Spleen (tissue), 11 donors: Measurements from ENCODE around the gene TRIM2. TPM values are rescaled to one million over a fixed set of nuclear protein-coding genes. Genes with fewer than 3 reads are reported as not detected.
"Not testable (repeated sequence)": the region's sequence is repeated elsewhere in the genome, so short reads cannot be mapped to it uniquely, and the experiment has no call there.

Experiments
- DNase-seq: peaks from one replicate; pipeline ENCODE4 v3.0.0-alpha.2; 2020
- H3K27ac ChIP-seq, 8 donors: fragments of 200-600 bp; sonication (generic) in 7 of 8; 1 replicate in 4 of 8; 2 replicates in 4 of 8; pipeline versions ENCODE4 v1.5.0 to v1.8.0; 2016 to 2021; ENCODE audit warnings: inconsistent platforms in 4 of 8, mild to moderate bottlenecking in 4 of 8, moderate library complexity in 1 of 8
- H3K27me3 ChIP-seq, 7 donors: fragments of 200-600 bp; sonication (generic) in 6 of 7; replicated peaks in 1 of 7; 1 replicate in 4 of 7; 2 replicates in 3 of 7; pipeline versions ENCODE4 v1.5.0 to v1.8.0; 2016 to 2021; ENCODE audit warnings: inconsistent platforms in 3 of 7, mild to moderate bottlenecking in 1 of 7
- H3K36me3 ChIP-seq, 6 donors: fragments of 200-600 bp; sonication (generic) in 5 of 6; 1 replicate in 4 of 6; 2 replicates in 2 of 6; pipeline versions ENCODE4 v1.5.0 to v1.8.0; 2016 to 2021; ENCODE audit warnings: inconsistent platforms in 2 of 6
- H3K4me1 ChIP-seq, 6 donors: fragments of 200-600 bp; sonication (generic) in 5 of 6; 1 replicate in 3 of 6; 2 replicates in 3 of 6; pipeline versions ENCODE4 v1.5.0 to v1.8.0; 2016 to 2021; ENCODE audit warnings: inconsistent platforms in 3 of 6
- H3K4me3 ChIP-seq, 8 donors: fragments of 200-600 bp; sonication (generic) in 7 of 8; 1 replicate in 4 of 8; 2 replicates in 4 of 8; pipeline versions ENCODE4 v1.5.0 to v1.8.0; 2016 to 2021; ENCODE audit warnings: inconsistent platforms in 4 of 8, mild to moderate bottlenecking in 4 of 8, moderate library complexity in 2 of 8
- H3K9me3 ChIP-seq, 8 donors: fragments of 200-600 bp; sonication (generic) in 7 of 8; 1 replicate in 4 of 8; 2 replicates in 4 of 8; pipeline versions ENCODE4 v1.5.0 to v1.8.0; 2016 to 2021; ENCODE audit warnings: inconsistent platforms in 4 of 8
- CTCF ChIP-seq, 11 experiments: fragments of 200-600 bp in 7 of 11; fragments of 450-650 bp in 4 of 11; sonication (generic) in 4 of 11; IDR thresholded peaks in 8 of 11; conservative IDR thresholded peaks in 3 of 11; 1 replicate in 7 of 11; 2 replicates in 4 of 11; pipeline versions ENCODE4 v1.4.0 to v1.8.0; 2016 to 2021; ENCODE audit warnings: antibody characterized with exemption in 11 of 11, inconsistent platforms in 4 of 11, mild to moderate bottlenecking in 1 of 11
- POLR2A ChIP-seq, 3 donors: fragments of 450-650 bp; IDR thresholded peaks; one replicate each; pipeline ENCODE4 v1.5.1; 2017; ENCODE audit warnings: antibody characterized with exemption in 3 of 3, mild to moderate bottlenecking in 1 of 3
- POLR2AphosphoS5 ChIP-seq, 3 donors: sonication (generic); formaldehyde crosslinking; IDR thresholded peaks; one replicate each; pipeline ENCODE4 v1.5.1; 2017; ENCODE audit warnings: antibody characterized with exemption in 3 of 3
- WGBS, 5 donors: extraction: QIAGEN DNeasy Blood & Tissue Kit in 3 of 5; methylation state at CpG; one replicate each; pipeline versions ENCODE4 v1.1.5 to v1.1.7; 2013 to 2018; 5-methylcytosine and 5-hydroxymethylcytosine counted together
- intact Hi-C: fragments of 100-400 bp; cut with DNase I; formaldehyde crosslinking; loops from one replicate; pipeline ENCODE4 v1.15.0; 2023; ENCODE audit warnings: low total_unique reads
- polyA plus RNA-seq, 3 donors: library from polyadenylated mRNA; stranded (reverse); fragments of 200-250 nt; gene quantifications; one replicate each; pipeline ENCODE4 v1.2.1, GENCODE V29; 2013
- total RNA-seq, 7 donors: library from RNA; depleted of rRNA in 3 of 7; stranded (reverse); fragments of >200 nt in 3 of 7; fragmentation: NEBNext Ultra II Directional in 4 of 7; extraction: Animal tissue kit (Norgen Biotek cat#: 25700) in 4 of 7; gene quantifications; one replicate each; pipeline versions ENCODE4 v1.1.0 to v1.2.1, GENCODE V29; 2016 to 2021
- donor health status: healthy with polysubstance abuse.
- donor health status: DM: no; HTN: no; CAD: no; lungs with moderate emphysema.
- donor health status: DM: no; HTN: no; CAD: no.
- donor health status: Bipolar disorder and iron deficiency.
- donor health status: healthy.
- donor health status: DM: no; HTN: no; CAD: no.
- donor health status: DM: yes; HTN: yes; CAD: no.

TRIM2 gene
- total and polyA plus RNA-seq, 10 donors, result 3.2 to 77.9 (median 45.3) TPM

GRCh38 chr4:153159016-153159415, 45.2 kb upstream of the TRIM2 start:
- Histone ChIP-seq H3K27me3 (peaks cover 0 to 21% (median 2%) of the 10 kb centered on the region in 7 donors), H3K4me1 (peaks cover 2 to 11% (median 4%) of the 10 kb centered on the region in 6 donors), H3K36me3 (no peaks in the 10 kb centered on the region), H3K4me3 (no peak overlapping the region), H3K9me3 (no peaks in the 10 kb centered on the region), H3K27ac (no peak overlapping the region)
- TF ChIP-seq CTCF (IDR thresholded peaks at IDR 0.05 in 8 of 11, conservative IDR thresholded peaks at IDR 0.05 in 3 of 11), result no peak
- no peak for TF ChIP-seq POLR2AphosphoS5 (IDR thresholded peaks at IDR 0.05)
- TF ChIP-seq POLR2A (IDR thresholded peaks at IDR 0.05), result no peak
- no peak for DNase-seq
- WGBS, 5 donors, result 67 to 75% (median 72%) methylated on average over 4 of the region's 4 CpGs
- intact Hi-C loops, result loop anchor here (10.0 kb wide), 1 partner anchor 56 kb away; no protein-coding TSS in a partner anchor

GRCh38 chr4:153159728-153160221, 44.5 kb upstream of the TRIM2 start:
- Histone ChIP-seq H3K4me1 (peaks cover 0 to 4% (median 0%) of the 10 kb centered on the region in 6 donors), H3K36me3 (no peaks in the 10 kb centered on the region), H3K9me3 (peaks cover 0 to 4% (median 0%) of the 10 kb centered on the region in 8 donors), H3K4me3 (no peak overlapping the region), H3K27me3 (peaks cover 0 to 13% (median 0%) of the 10 kb centered on the region in 7 donors), H3K27ac (no peak overlapping the region)
- 61 to 84% (median 68%) methylated on average over 5 of the region's 5 CpGs for WGBS, 5 donors
- TF ChIP-seq CTCF (IDR thresholded peaks at IDR 0.05 in 8 of 11, conservative IDR thresholded peaks at IDR 0.05 in 3 of 11) (no peak), POLR2A (IDR thresholded peaks at IDR 0.05) (no peak), POLR2AphosphoS5 (IDR thresholded peaks at IDR 0.05) (no peak)
- intact Hi-C loops, result loop anchor here (10.0 kb wide), 1 partner anchor 55 kb away; no protein-coding TSS in a partner anchor
- DNase-seq, result no peak

- Histone ChIP-seq H3K9me3 (peaks cover 0 to 9% (median 2%) of the 10 kb centered on the region in 8 donors), H3K36me3 (no peaks in the 10 kb centered on the region), H3K27me3 (peaks cover 0 to 3% (median 0%) of the 10 kb centered on the region in 7 donors), H3K4me3 (no peak overlapping the region), H3K27ac (no peak overlapping the region), H3K4me1 (peaks cover 0 to 4% (median 0%) of the 10 kb centered on the region in 6 donors)
- WGBS, 5 donors, result 91 to 96% (median 92%) methylated on average over 4 of the region's 4 CpGs
- TF ChIP-seq POLR2A (IDR thresholded peaks at IDR 0.05), result no peak
- TF ChIP-seq CTCF (IDR thresholded peaks at IDR 0.05 in 8 of 11, conservative IDR thresholded peaks at IDR 0.05 in 3 of 11), result no peak
- no peak for TF ChIP-seq POLR2AphosphoS5 (IDR thresholded peaks at IDR 0.05)
- no peak for DNase-seq
- intact Hi-C loops, result no loop called here
Measured at GRCh38 chr4:153160821-153161220, 43.4 kb upstream of the TRIM2 start.

- peaks cover 0 to 9% (median 2%) of the 10 kb centered on the region in 8 donors for H3K9me3 ChIP-seq
- peaks cover 0 to under 1% (median 0%) of the 10 kb centered on the region in 6 donors for H3K4me1 ChIP-seq
- H3K4me3 ChIP-seq, result no peak overlapping the region
- H3K27ac ChIP-seq, result no peak overlapping the region
- H3K36me3 ChIP-seq, result no peaks in the 10 kb centered on the region
- no peaks in the 10 kb centered on the region for H3K27me3 ChIP-seq
- intact Hi-C loops, result no loop called here
- WGBS, 5 donors, result 76 to 86% (median 84%) methylated on average over 7 of the region's 7 CpGs
- DNase-seq, result no peak
- TF ChIP-seq POLR2A (IDR thresholded peaks at IDR 0.05) (no peak), CTCF (IDR thresholded peaks at IDR 0.05 in 8 of 11, conservative IDR thresholded peaks at IDR 0.05 in 3 of 11) (no peak), POLR2AphosphoS5 (IDR thresholded peaks at IDR 0.05) (no peak)
Measured at GRCh38 chr4:153161226-153161963, 42.8 kb upstream of the TRIM2 start.

- H3K36me3 ChIP-seq, DNase-seq, H3K9me3 ChIP-seq, intact Hi-C loops, H3K27ac ChIP-seq, H3K27me3 ChIP-seq, H3K4me3 ChIP-seq, H3K4me1 ChIP-seq: not testable (repeated sequence)
- WGBS, 5 donors, result 87 to 97% (median 93%) methylated on average over 5 of the region's 5 CpGs
Measured at GRCh38 chr4:153165236-153165635, 39.0 kb upstream of the TRIM2 start.
